Spleen (tissue), 11 donors: Measurements from ENCODE around the gene GPR176. TPM values are rescaled to one million over a fixed set of nuclear protein-coding genes. Genes with fewer than 3 reads are reported as not detected.

Source experiments
- DNase-seq: peaks from one replicate; pipeline ENCODE4 v3.0.0-alpha.2; 2020
- H3K27ac ChIP-seq, 8 donors: fragments of 200-600 bp; sonication (generic) in 7 of 8; 1 replicate in 4 of 8; 2 replicates in 4 of 8; pipeline versions ENCODE4 v1.5.0 to v1.8.0; 2016 to 2021; ENCODE audit warnings: inconsistent platforms in 4 of 8, mild to moderate bottlenecking in 4 of 8, moderate library complexity in 1 of 8
- H3K27me3 ChIP-seq, 7 donors: fragments of 200-600 bp; sonication (generic) in 6 of 7; replicated peaks in 1 of 7; 1 replicate in 4 of 7; 2 replicates in 3 of 7; pipeline versions ENCODE4 v1.5.0 to v1.8.0; 2016 to 2021; ENCODE audit warnings: inconsistent platforms in 3 of 7, mild to moderate bottlenecking in 1 of 7
- H3K36me3 ChIP-seq, 6 donors: fragments of 200-600 bp; sonication (generic) in 5 of 6; 1 replicate in 4 of 6; 2 replicates in 2 of 6; pipeline versions ENCODE4 v1.5.0 to v1.8.0; 2016 to 2021; ENCODE audit warnings: inconsistent platforms in 2 of 6
- H3K4me1 ChIP-seq, 6 donors: fragments of 200-600 bp; sonication (generic) in 5 of 6; 1 replicate in 3 of 6; 2 replicates in 3 of 6; pipeline versions ENCODE4 v1.5.0 to v1.8.0; 2016 to 2021; ENCODE audit warnings: inconsistent platforms in 3 of 6
- H3K4me3 ChIP-seq, 8 donors: fragments of 200-600 bp; sonication (generic) in 7 of 8; 1 replicate in 4 of 8; 2 replicates in 4 of 8; pipeline versions ENCODE4 v1.5.0 to v1.8.0; 2016 to 2021; ENCODE audit warnings: inconsistent platforms in 4 of 8, mild to moderate bottlenecking in 4 of 8, moderate library complexity in 2 of 8
- H3K9me3 ChIP-seq, 8 donors: fragments of 200-600 bp; sonication (generic) in 7 of 8; 1 replicate in 4 of 8; 2 replicates in 4 of 8; pipeline versions ENCODE4 v1.5.0 to v1.8.0; 2016 to 2021; ENCODE audit warnings: inconsistent platforms in 4 of 8
- CTCF ChIP-seq, 11 experiments: fragments of 200-600 bp in 7 of 11; fragments of 450-650 bp in 4 of 11; sonication (generic) in 4 of 11; IDR thresholded peaks in 8 of 11; conservative IDR thresholded peaks in 3 of 11; 1 replicate in 7 of 11; 2 replicates in 4 of 11; pipeline versions ENCODE4 v1.4.0 to v1.8.0; 2016 to 2021; ENCODE audit warnings: antibody characterized with exemption in 11 of 11, inconsistent platforms in 4 of 11, mild to moderate bottlenecking in 1 of 11
- POLR2A ChIP-seq, 3 donors: fragments of 450-650 bp; IDR thresholded peaks; one replicate each; pipeline ENCODE4 v1.5.1; 2017; ENCODE audit warnings: antibody characterized with exemption in 3 of 3, mild to moderate bottlenecking in 1 of 3
- POLR2AphosphoS5 ChIP-seq, 3 donors: sonication (generic); formaldehyde crosslinking; IDR thresholded peaks; one replicate each; pipeline ENCODE4 v1.5.1; 2017; ENCODE audit warnings: antibody characterized with exemption in 3 of 3
- WGBS, 5 donors: extraction: QIAGEN DNeasy Blood & Tissue Kit in 3 of 5; methylation state at CpG; one replicate each; pipeline versions ENCODE4 v1.1.5 to v1.1.7; 2013 to 2018; 5-methylcytosine and 5-hydroxymethylcytosine counted together
- intact Hi-C: fragments of 100-400 bp; cut with DNase I; formaldehyde crosslinking; loops from one replicate; pipeline ENCODE4 v1.15.0; 2023; ENCODE audit warnings: low total_unique reads
- polyA plus RNA-seq, 3 donors: library from polyadenylated mRNA; stranded (reverse); fragments of 200-250 nt; gene quantifications; one replicate each; pipeline ENCODE4 v1.2.1, GENCODE V29; 2013
- total RNA-seq, 7 donors: library from RNA; depleted of rRNA in 3 of 7; stranded (reverse); fragments of >200 nt in 3 of 7; fragmentation: NEBNext Ultra II Directional in 4 of 7; extraction: Animal tissue kit (Norgen Biotek cat#: 25700) in 4 of 7; gene quantifications; one replicate each; pipeline versions ENCODE4 v1.1.0 to v1.2.1, GENCODE V29; 2016 to 2021
- donor health status: healthy with polysubstance abuse.
- donor health status: DM: no; HTN: no; CAD: no; lungs with moderate emphysema.
- donor health status: DM: no; HTN: no; CAD: no.
- donor health status: Bipolar disorder and iron deficiency.
- donor health status: healthy.
- donor health status: DM: no; HTN: no; CAD: no.
- donor health status: DM: yes; HTN: yes; CAD: no.

The GPR176 gene
- total and polyA plus RNA-seq, 10 donors = 2.7 to 12.8 (median 5.1) TPM

DNA sequence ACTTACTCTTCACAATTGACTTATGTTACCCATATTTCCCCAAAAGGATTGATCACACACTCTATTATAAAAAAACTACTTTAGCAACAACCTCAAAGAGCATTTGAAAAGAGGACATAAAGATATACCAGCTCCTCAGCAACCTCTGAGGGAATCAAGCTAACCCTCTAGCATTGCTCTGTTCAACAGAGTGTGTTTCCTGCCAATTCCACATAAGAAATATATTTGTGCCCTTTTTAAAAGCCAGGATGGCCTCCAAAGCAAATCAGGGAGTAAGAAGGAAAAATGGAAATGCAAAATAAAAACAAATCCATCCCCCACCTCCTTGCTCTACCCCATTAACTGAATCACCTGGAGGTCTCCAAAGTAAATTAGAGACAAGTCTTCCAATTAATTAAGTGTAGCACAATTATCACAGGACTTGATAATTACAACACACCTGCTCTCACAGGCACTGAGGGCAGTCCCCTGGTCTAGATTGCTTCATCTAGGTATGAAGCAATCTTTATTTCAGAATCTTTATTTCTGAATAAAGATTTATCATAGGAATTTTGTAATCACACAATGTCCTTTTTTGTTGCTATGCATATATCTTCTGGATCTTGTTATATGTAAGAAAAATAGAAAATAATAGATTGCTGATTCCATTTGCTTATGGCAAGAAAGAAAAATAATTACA is 34.8 kb downstream of the GPR176 start:
- intact Hi-C loops = no loop called here
- no peak for TF ChIP-seq CTCF (IDR thresholded peaks at IDR 0.05 in 8 of 11, conservative IDR thresholded peaks at IDR 0.05 in 3 of 11)
- no peak for TF ChIP-seq POLR2AphosphoS5 (IDR thresholded peaks at IDR 0.05)
- TF ChIP-seq POLR2A (IDR thresholded peaks at IDR 0.05) = no peak
- no peaks in the 10 kb centered on the region for H3K9me3 ChIP-seq

DNA sequence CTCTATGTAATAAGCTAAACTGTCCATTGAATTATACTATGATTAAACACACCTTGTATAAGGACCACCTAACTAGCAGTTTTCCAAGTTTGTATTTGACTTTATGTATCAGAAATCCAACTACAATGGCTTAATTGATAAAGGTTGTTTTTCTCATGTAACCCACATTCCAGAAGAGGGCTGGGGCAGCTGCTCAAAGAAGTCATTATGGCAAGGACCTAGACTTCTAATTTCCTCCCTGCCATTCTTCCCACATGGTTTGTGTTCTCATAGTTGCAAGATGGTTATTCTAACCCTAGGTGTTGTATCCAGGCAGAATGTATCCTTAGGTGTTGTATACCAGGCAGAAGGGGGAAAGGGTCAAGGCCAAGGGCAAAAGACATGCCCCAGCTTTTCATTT is 35.7 kb downstream of the GPR176 start:
- intact Hi-C loops = no loop called here
- H3K36me3 ChIP-seq = no peaks in the 10 kb centered on the region
- peaks cover 0 to 3% (median 0%) of the 10 kb centered on the region in 6 donors for H3K4me1 ChIP-seq
- H3K9me3 ChIP-seq = no peaks in the 10 kb centered on the region
- H3K27ac ChIP-seq = no peak overlapping the region
- no peak overlapping the region for H3K4me3 ChIP-seq
- no peak for DNase-seq
- H3K27me3 ChIP-seq = peaks cover 0 to 5% (median 0%) of the 10 kb centered on the region in 7 donors
- no peak for TF ChIP-seq CTCF (IDR thresholded peaks at IDR 0.05 in 8 of 11, conservative IDR thresholded peaks at IDR 0.05 in 3 of 11)

More for the DNA sequence above, 34.8 kb downstream of the GPR176 start:
- H3K36me3 ChIP-seq = no peaks in the 10 kb centered on the region
- H3K4me1 ChIP-seq = peaks cover 0 to 3% (median 0%) of the 10 kb centered on the region in 6 donors
- peaks cover 0 to 5% (median 0%) of the 10 kb centered on the region in 7 donors for H3K27me3 ChIP-seq
- no peak overlapping the region for H3K4me3 ChIP-seq
- no peak for DNase-seq
- no peak overlapping the region for H3K27ac ChIP-seq

GRCh38 chr15:39882602-39883001 is 37.5 kb downstream of the GPR176 start:
- Histone ChIP-seq H3K4me3 (no peak overlapping the region), H3K4me1 (no peaks in the 10 kb centered on the region), H3K36me3 (no peaks in the 10 kb centered on the region), H3K27ac (no peak overlapping the region), H3K9me3 (no peaks in the 10 kb centered on the region), H3K27me3 (peaks cover 0 to 5% (median 0%) of the 10 kb centered on the region in 7 donors)
- 76 to 93% (median 81%) methylated on average over 1 of the region's 1 CpG for WGBS, 5 donors
- intact Hi-C loops = no loop called here
- no peak for DNase-seq
- no peak for TF ChIP-seq CTCF (IDR thresholded peaks at IDR 0.05 in 8 of 11, conservative IDR thresholded peaks at IDR 0.05 in 3 of 11)

DNA sequence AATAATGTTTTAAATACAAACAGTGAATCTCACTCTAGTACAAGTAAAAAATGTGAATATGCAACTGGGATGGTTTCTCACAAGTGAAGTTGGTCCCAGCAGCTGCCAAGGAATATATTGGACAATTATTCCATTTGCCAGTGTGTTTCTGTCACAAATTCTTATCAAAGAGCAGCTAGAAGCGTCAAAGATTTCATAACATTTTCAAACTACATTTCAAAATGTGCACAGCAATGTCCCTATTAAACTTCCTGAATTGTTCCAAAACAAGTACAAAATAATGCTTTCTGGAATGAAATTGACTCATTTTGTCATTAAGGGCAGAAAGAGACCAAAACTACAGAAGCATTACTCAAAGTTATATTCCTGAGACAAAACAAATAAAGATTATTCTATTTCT is 38.3 kb downstream of the GPR176 start:
- intact Hi-C loops = no loop called here
- no peak for TF ChIP-seq POLR2AphosphoS5 (IDR thresholded peaks at IDR 0.05)
- no peak for TF ChIP-seq CTCF (IDR thresholded peaks at IDR 0.05 in 8 of 11, conservative IDR thresholded peaks at IDR 0.05 in 3 of 11)
- no peak for TF ChIP-seq POLR2A (IDR thresholded peaks at IDR 0.05)
- H3K4me1 ChIP-seq = no peaks in the 10 kb centered on the region
- H3K9me3 ChIP-seq = no peaks in the 10 kb centered on the region
- H3K27me3 ChIP-seq = peaks cover 0 to 5% (median 0%) of the 10 kb centered on the region in 7 donors
- H3K4me3 ChIP-seq = no peak overlapping the region
- no peak overlapping the region for H3K27ac ChIP-seq
- DNase-seq = no peak
- H3K36me3 ChIP-seq = no peaks in the 10 kb centered on the region
- 54 to 79% (median 64%) methylated on average over 1 of the region's 1 CpG for WGBS, 5 donors
